HL-60 (cell line): ENCODE data around the gene MYO3B.

Source experiments
- CTCF ChIP-seq: IDR thresholded peaks from one replicate; pipeline ENCODE4 v1.5.1; 2011; ENCODE audit warnings: low read length, control low read depth, inconsistent platforms; ENCODE audit not compliant: insufficient read depth
- GABPA ChIP-seq: IDR thresholded peaks from 2 replicates; pipeline ENCODE4 v1.6.1; 2012; ENCODE audit warnings: low read depth
- POLR2AphosphoS5 ChIP-seq: IDR thresholded peaks from 2 replicates; pipeline ENCODE4 v1.6.1; 2012; ENCODE audit warnings: low read depth
- REST ChIP-seq: IDR thresholded peaks from 2 replicates; pipeline ENCODE4 v1.6.1; 2012; ENCODE audit warnings: low read depth; ENCODE audit not compliant: insufficient replicate concordance
- SPI1 ChIP-seq: IDR thresholded peaks from 2 replicates; pipeline ENCODE4 v1.6.1; 2012; ENCODE audit warnings: low read depth, mild to moderate bottlenecking, borderline replicate concordance

GRCh38 chr2:170323743-170324142 lies 145.8 kb downstream of the MYO3B start:
- TF ChIP-seq GABPA (no peak), CTCF (no peak), POLR2AphosphoS5 (no peak), REST (no peak), SPI1 (peak; percentile 21; the same call in 1 of the 2 replicates)
